ENCODE measurements around the gene PKNOX2.

- TF ChIP-seq CTCF (IDR thresholded peaks at IDR 0.05; ENCODE audit: low read depth, low read length, poor library complexity, severe bottlenecking) (no peak), EZH2phosphoT487 (IDR thresholded peaks at IDR 0.05; ENCODE audit: borderline replicate concordance, low read length) (no peak)
Observed at GRCh38 chr11:125359130-125359529, 194.6 kb downstream of the PKNOX2 start.

All from DOHH2 (cell line).